ENCODE data around the gene TAS1R2.

DNA sequence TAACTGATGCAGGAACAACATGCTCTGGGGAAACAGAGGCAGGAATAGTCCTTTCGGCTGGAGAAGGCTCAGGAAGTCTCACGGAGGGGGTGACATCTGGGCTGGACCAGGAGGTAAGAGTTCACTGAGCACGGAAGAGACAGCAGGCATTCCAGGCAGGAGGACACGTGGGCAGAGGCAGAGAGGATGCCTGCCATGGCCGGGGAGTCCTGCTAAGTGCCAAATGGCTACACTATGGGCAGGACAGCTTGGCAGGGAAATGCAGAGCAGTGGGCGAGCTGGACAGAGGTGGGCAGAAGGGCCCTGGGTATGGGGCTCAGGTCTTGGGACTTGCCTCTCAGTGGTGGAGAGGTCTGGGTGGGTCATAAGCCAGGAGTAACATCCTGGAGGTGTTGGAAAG is 25.3 kb upstream of the TAS1R2 start:
- TF ChIP-seq, protein P1, sequence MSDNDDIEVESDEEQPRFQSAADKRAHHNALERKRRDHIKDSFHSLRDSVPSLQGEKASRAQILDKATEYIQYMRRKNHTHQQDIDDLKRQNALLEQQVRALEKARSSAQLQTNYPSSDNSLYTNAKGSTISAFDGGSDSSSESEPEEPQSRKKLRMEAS (IDR thresholded peaks at IDR 0.05; ENCODE audit: low read depth) = no peak
- TF ChIP-seq, protein P2, sequence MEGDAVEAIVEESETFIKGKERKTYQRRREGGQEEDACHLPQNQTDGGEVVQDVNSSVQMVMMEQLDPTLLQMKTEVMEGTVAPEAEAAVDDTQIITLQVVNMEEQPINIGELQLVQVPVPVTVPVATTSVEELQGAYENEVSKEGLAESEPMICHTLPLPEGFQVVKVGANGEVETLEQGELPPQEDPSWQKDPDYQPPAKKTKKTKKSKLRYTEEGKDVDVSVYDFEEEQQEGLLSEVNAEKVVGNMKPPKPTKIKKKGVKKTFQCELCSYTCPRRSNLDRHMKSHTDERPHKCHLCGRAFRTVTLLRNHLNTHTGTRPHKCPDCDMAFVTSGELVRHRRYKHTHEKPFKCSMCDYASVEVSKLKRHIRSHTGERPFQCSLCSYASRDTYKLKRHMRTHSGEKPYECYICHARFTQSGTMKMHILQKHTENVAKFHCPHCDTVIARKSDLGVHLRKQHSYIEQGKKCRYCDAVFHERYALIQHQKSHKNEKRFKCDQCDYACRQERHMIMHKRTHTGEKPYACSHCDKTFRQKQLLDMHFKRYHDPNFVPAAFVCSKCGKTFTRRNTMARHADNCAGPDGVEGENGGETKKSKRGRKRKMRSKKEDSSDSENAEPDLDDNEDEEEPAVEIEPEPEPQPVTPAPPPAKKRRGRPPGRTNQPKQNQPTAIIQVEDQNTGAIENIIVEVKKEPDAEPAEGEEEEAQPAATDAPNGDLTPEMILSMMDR (IDR thresholded peaks at IDR 0.05) = no peak
- TF ChIP-seq, protein P3, sequence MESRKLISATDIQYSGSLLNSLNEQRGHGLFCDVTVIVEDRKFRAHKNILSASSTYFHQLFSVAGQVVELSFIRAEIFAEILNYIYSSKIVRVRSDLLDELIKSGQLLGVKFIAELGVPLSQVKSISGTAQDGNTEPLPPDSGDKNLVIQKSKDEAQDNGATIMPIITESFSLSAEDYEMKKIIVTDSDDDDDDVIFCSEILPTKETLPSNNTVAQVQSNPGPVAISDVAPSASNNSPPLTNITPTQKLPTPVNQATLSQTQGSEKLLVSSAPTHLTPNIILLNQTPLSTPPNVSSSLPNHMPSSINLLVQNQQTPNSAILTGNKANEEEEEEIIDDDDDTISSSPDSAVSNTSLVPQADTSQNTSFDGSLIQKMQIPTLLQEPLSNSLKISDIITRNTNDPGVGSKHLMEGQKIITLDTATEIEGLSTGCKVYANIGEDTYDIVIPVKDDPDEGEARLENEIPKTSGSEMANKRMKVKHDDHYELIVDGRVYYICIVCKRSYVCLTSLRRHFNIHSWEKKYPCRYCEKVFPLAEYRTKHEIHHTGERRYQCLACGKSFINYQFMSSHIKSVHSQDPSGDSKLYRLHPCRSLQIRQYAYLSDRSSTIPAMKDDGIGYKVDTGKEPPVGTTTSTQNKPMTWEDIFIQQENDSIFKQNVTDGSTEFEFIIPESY (IDR thresholded peaks at IDR 0.05; ENCODE audit: borderline replicate concordance, low read depth) = no peak
- no peak for TF ChIP-seq GABPA (IDR thresholded peaks at IDR 0.05; ENCODE audit: low read depth)
